HCT116 (cell line): ENCODE data around the gene DNAJC1. TPM values are rescaled to one million over a fixed set of nuclear protein-coding genes. Genes with fewer than 3 reads are reported as not detected.

Experiments
- ATAC-seq: fragments of 200-7000 bp; cut with Tn5 transposase; 2 replicates; pipeline ENCODE4 v1.9.1; 2020; ENCODE audit warnings: mild to moderate bottlenecking, moderate library complexity
- BruUV-seq: library from RNA; stranded (reverse); fragments of 400-500 nt; replicated peaks from 2 replicates; lab custom pipeline; 2021; lab: Mats Ljungman, UMichigan
- CTCF ChIA-PET: fragments of 300-600 bp; sonication (Branson Sonifier 250); formaldehyde crosslinking; loops from one replicate; lab custom pipeline; 2021; ENCODE audit warnings: antibody characterized with exemption; lab: Charles Lee
- POLR2A ChIA-PET: fragments of 300-600, 350-600 bp; sonication (Branson Sonifier 250); formaldehyde crosslinking; loops from one replicate; lab custom pipeline; 2021; ENCODE audit warnings: antibody characterized with exemption; lab: Charles Lee
- RAD21 ChIA-PET, 2 experiments: fragments of 300-600 bp; sonication (Branson Sonifier 250); formaldehyde crosslinking; loops; one replicate each; lab custom pipeline; 2023; ENCODE audit warnings: low total read pairs in 2 of 2; ENCODE audit not compliant: uncharacterized antibody in 2 of 2, unreplicated experiment in 2 of 2, low non-redundant PET in 1 of 2; lab: Charles Lee
- DNase-seq: peaks from one replicate; pipeline ENCODE4 v3.0.0-alpha.2; 2010; ENCODE audit warnings: low read depth, low spot score
- H2AFZ ChIP-seq: fragments of 200-600 bp; shearing (Covaris generic), sonication (generic); 2 replicates; pipeline ENCODE4 v1.6.1; 2017; ENCODE audit warnings: low read depth, mixed run types, mixed read lengths, antibody characterized with exemption, low read length; ENCODE audit not compliant: poor library complexity, severe bottlenecking
- H3K27ac ChIP-seq: 2 replicates; pipeline ENCODE4 v1.5.1; 2012; ENCODE audit warnings: low read depth, low read length
- H3K27me3 ChIP-seq: fragments of 200-600 bp; sonication (generic); 2 replicates; pipeline ENCODE4 v1.6.1; 2016; ENCODE audit warnings: mixed run types, low read length, mixed read lengths; ENCODE audit not compliant: insufficient read depth
- H3K36me3 ChIP-seq, 2 experiments: fragments of 200-500 bp in 1 of 2; fragments of 200-600 bp in 1 of 2; sonication (Bioruptor generic) in 1 of 2; sonication (generic) in 1 of 2; 2 replicates each; pipeline versions ENCODE4 v1.5.1 to v1.6.1; 2014 to 2016; ENCODE audit warnings: low read length in 2 of 2, inconsistent platforms in 1 of 2, mixed read lengths in 1 of 2, mixed run types in 1 of 2; ENCODE audit not compliant: insufficient read depth in 2 of 2, control insufficient read depth in 1 of 2
- H3K4me1 ChIP-seq, 2 experiments: fragments of 200-600 bp in 1 of 2; sonication (generic) in 1 of 2; 2 replicates each; pipeline versions ENCODE4 v1.5.1 to v1.6.1; 2012 to 2017; ENCODE audit warnings: low read length in 2 of 2, inconsistent platforms in 1 of 2, mild to moderate bottlenecking in 1 of 2, mixed read lengths in 1 of 2, mixed run types in 1 of 2, moderate library complexity in 1 of 2; ENCODE audit not compliant: insufficient read depth in 2 of 2, control insufficient read depth in 1 of 2
- H3K4me2 ChIP-seq: fragments of 200-600 bp; sonication (generic); 2 replicates; pipeline ENCODE4 v1.6.1; 2017; ENCODE audit warnings: mixed run types, low read length, mixed read lengths
- H3K4me3 ChIP-seq, 2 experiments: fragments of 200-600 bp in 1 of 2; sonication (generic) in 1 of 2; replicated peaks in 1 of 2; 2 replicates each; pipeline ENCODE4 v1.5.1; 2011 to 2016; ENCODE audit warnings: low read length in 2 of 2, control low read depth in 1 of 2, low read depth in 1 of 2, mild to moderate bottlenecking in 1 of 2, mixed read lengths in 1 of 2, mixed run types in 1 of 2
- H3K79me2 ChIP-seq: fragments of 200-600 bp; sonication (generic); 2 replicates; pipeline ENCODE4 v1.6.1; 2017; ENCODE audit warnings: mild to moderate bottlenecking, mixed run types, low read length, moderate library complexity, mixed read lengths; ENCODE audit not compliant: insufficient read depth
- H3K9ac ChIP-seq: fragments of 200-600 bp; sonication (generic); 2 replicates; pipeline ENCODE4 v1.6.1; 2016; ENCODE audit warnings: low read length, mixed read lengths
- H3K9me2 ChIP-seq: fragments of 200-600 bp; sonication (generic), shearing (Covaris generic); 2 replicates; pipeline ENCODE4 v1.6.1; 2017; ENCODE audit warnings: mixed run types, mild to moderate bottlenecking, moderate library complexity; ENCODE audit not compliant: insufficient read depth
- H3K9me3 ChIP-seq, 2 experiments: fragments of 200-500 bp in 1 of 2; fragments of 200-600 bp in 1 of 2; sonication (Bioruptor generic) in 1 of 2; sonication (generic) in 1 of 2; 2 replicates each; pipeline ENCODE4 v1.6.1; 2014 to 2017; ENCODE audit warnings: low read length in 2 of 2, mixed read lengths in 2 of 2, inconsistent platforms in 1 of 2, low read depth in 1 of 2, mild to moderate bottlenecking in 1 of 2, mixed run types in 1 of 2, moderate library complexity in 1 of 2; ENCODE audit not compliant: control insufficient read depth in 1 of 2, insufficient read depth in 1 of 2
- H4K20me1 ChIP-seq: fragments of 200-600 bp; sonication (generic), shearing (Covaris generic); 2 replicates; pipeline ENCODE4 v1.6.1; 2017; ENCODE audit warnings: mixed run types, mild to moderate bottlenecking, moderate library complexity; ENCODE audit not compliant: insufficient read depth
- ATF3 ChIP-seq: IDR thresholded peaks from 2 replicates; pipeline ENCODE4 v1.6.1; 2012
- CBX3 ChIP-seq: IDR thresholded peaks from 2 replicates; pipeline ENCODE4 v1.6.1; 2012; ENCODE audit warnings: low read depth
- CEBPB ChIP-seq: IDR thresholded peaks from 2 replicates; pipeline ENCODE4 v1.6.1; 2012; ENCODE audit warnings: low read depth
- EGR1 ChIP-seq: IDR thresholded peaks from 2 replicates; pipeline ENCODE4 v1.6.1; 2012; ENCODE audit warnings: low read depth
- ELF1 ChIP-seq: IDR thresholded peaks from 2 replicates; pipeline ENCODE4 v1.6.1; 2012; ENCODE audit warnings: low read depth, borderline replicate concordance
- EZH2 ChIP-seq: fragments of 200-600 bp; sonication (generic); IDR thresholded peaks from 2 replicates; pipeline ENCODE4 v1.6.1; 2017; ENCODE audit warnings: antibody characterized with exemption, mixed run types
- EZH2phosphoT487 ChIP-seq: fragments of 200-600 bp; IDR thresholded peaks from 2 replicates; pipeline ENCODE4 v1.6.1; 2018; ENCODE audit warnings: antibody characterized with exemption, borderline replicate concordance
- FOSL1 ChIP-seq: IDR thresholded peaks from 2 replicates; pipeline ENCODE4 v1.6.1; 2012; ENCODE audit warnings: low read depth
- POLR2AphosphoS5 ChIP-seq: IDR thresholded peaks from 2 replicates; pipeline ENCODE4 v1.6.1; 2011; ENCODE audit warnings: mild to moderate bottlenecking, low read depth, low read length, moderate library complexity
- RAD21 ChIP-seq: IDR thresholded peaks from 2 replicates; pipeline ENCODE4 v1.6.1; 2012; ENCODE audit warnings: low read depth, mild to moderate bottlenecking
- SIN3A ChIP-seq: IDR thresholded peaks from 2 replicates; pipeline ENCODE4 v1.6.1; 2012; ENCODE audit warnings: low read depth
- SRF ChIP-seq: IDR thresholded peaks from 2 replicates; pipeline ENCODE4 v1.6.1; 2012; ENCODE audit warnings: low read depth
- ZFX ChIP-seq: fragments of 450-650 bp; IDR thresholded peaks from 2 replicates; pipeline ENCODE4 v1.6.1; 2017
- ZNF274 ChIP-seq: fragments of 200-500 bp; sonication (Bioruptor generic); IDR thresholded peaks from 2 replicates; pipeline ENCODE4 v1.6.1; 2014; ENCODE audit warnings: mild to moderate bottlenecking, low read depth, low read length, inconsistent platforms
- intact Hi-C: fragments of 100-400 bp; cut with micrococcal nuclease; formaldehyde crosslinking; loops from 2 replicates; pipeline ENCODE4 v1.10.0; 2022
- total RNA-seq: library from RNA; stranded (reverse); gene quantifications from one replicate; pipeline ENCODE4 v1.2.1, GENCODE V29; 2021; ENCODE audit not compliant: unreplicated experiment
- TF ChIP-seq, protein P1 (sequence below): IDR thresholded peaks from 2 replicates; pipeline ENCODE4 v1.6.1; 2012; ENCODE audit warnings: low read depth
- TF ChIP-seq, protein P2 (sequence below), 3 experiments: fragments of 200-600 bp in 1 of 3; sonication (generic) in 1 of 3; IDR thresholded peaks in 2 of 3; conservative IDR thresholded peaks in 1 of 3; 2 replicates each; pipeline ENCODE4 v1.5.1; 2012 to 2017; ENCODE audit warnings: low read depth in 2 of 3, low read length in 2 of 3, antibody characterized with exemption in 1 of 3, borderline replicate concordance in 1 of 3, control low read depth in 1 of 3, mild to moderate bottlenecking in 1 of 3, mixed read lengths in 1 of 3, mixed run types in 1 of 3, moderate library complexity in 1 of 3; ENCODE audit not compliant: insufficient read depth in 1 of 3
- TF ChIP-seq, protein P3 (sequence below): IDR thresholded peaks from 2 replicates; pipeline ENCODE4 v1.6.1; 2012
- TF ChIP-seq, protein P4 (sequence below): IDR thresholded peaks from 2 replicates; pipeline ENCODE4 v1.6.1; 2011; ENCODE audit warnings: mild to moderate bottlenecking, low read length, moderate library complexity; ENCODE audit not compliant: insufficient replicate concordance; ENCODE audit errors: extremely low read depth

Gene DNAJC1
- total RNA-seq, 1 experiment from 2014 or later: 17.9 TPM

DNA sequence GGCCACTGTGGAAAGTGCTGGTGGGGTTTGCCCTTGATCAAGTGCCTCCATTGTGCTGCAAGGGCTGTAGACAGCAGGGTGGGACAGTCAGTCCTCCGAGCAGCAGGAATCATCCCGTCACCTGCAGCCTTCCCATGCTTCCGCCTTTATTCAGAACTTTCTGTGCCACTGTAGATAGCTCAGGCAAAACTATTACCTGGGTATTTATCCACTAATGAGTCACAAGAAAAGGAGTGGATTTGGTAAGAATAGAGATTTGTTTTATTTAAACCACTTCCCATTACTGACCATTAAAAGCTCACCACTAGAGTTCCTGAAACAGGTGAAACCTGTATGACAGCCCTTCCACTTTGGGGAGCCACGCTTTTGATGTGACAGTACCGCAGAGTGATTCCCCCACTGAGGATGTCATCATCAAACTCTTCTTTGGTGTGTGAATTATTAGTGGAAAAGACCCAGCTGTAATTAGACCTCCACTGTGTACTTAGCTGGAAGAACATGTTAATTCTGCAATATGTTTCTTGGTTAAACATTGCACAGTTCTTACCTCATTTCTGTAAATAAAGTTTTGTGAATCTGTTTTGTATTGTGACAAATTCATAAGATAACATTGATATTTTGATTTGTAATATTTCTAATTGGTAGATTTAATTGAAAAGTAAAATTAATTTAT lies 260.7 kb downstream of the DNAJC1 start:
- no peak for TF ChIP-seq FOSL1
- no peak for TF ChIP-seq CBX3
- TF ChIP-seq, protein P1, sequence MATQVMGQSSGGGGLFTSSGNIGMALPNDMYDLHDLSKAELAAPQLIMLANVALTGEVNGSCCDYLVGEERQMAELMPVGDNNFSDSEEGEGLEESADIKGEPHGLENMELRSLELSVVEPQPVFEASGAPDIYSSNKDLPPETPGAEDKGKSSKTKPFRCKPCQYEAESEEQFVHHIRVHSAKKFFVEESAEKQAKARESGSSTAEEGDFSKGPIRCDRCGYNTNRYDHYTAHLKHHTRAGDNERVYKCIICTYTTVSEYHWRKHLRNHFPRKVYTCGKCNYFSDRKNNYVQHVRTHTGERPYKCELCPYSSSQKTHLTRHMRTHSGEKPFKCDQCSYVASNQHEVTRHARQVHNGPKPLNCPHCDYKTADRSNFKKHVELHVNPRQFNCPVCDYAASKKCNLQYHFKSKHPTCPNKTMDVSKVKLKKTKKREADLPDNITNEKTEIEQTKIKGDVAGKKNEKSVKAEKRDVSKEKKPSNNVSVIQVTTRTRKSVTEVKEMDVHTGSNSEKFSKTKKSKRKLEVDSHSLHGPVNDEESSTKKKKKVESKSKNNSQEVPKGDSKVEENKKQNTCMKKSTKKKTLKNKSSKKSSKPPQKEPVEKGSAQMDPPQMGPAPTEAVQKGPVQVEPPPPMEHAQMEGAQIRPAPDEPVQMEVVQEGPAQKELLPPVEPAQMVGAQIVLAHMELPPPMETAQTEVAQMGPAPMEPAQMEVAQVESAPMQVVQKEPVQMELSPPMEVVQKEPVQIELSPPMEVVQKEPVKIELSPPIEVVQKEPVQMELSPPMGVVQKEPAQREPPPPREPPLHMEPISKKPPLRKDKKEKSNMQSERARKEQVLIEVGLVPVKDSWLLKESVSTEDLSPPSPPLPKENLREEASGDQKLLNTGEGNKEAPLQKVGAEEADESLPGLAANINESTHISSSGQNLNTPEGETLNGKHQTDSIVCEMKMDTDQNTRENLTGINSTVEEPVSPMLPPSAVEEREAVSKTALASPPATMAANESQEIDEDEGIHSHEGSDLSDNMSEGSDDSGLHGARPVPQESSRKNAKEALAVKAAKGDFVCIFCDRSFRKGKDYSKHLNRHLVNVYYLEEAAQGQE: no peak
- TF ChIP-seq CEBPB: no peak
- TF ChIP-seq ATF3: no peak
- TF ChIP-seq EGR1: no peak
- TF ChIP-seq, protein P2, sequence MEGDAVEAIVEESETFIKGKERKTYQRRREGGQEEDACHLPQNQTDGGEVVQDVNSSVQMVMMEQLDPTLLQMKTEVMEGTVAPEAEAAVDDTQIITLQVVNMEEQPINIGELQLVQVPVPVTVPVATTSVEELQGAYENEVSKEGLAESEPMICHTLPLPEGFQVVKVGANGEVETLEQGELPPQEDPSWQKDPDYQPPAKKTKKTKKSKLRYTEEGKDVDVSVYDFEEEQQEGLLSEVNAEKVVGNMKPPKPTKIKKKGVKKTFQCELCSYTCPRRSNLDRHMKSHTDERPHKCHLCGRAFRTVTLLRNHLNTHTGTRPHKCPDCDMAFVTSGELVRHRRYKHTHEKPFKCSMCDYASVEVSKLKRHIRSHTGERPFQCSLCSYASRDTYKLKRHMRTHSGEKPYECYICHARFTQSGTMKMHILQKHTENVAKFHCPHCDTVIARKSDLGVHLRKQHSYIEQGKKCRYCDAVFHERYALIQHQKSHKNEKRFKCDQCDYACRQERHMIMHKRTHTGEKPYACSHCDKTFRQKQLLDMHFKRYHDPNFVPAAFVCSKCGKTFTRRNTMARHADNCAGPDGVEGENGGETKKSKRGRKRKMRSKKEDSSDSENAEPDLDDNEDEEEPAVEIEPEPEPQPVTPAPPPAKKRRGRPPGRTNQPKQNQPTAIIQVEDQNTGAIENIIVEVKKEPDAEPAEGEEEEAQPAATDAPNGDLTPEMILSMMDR (IDR thresholded peaks at IDR 0.05 in 2 of 3, conservative IDR thresholded peaks at IDR 0.05 in 1 of 3; ENCODE audit: borderline replicate concordance in 1 of 3, insufficient read depth in 1 of 3, low read depth in 2 of 3, low read length in 2 of 3): no peak
- no peak for TF ChIP-seq ZFX
- TF ChIP-seq, protein P3, sequence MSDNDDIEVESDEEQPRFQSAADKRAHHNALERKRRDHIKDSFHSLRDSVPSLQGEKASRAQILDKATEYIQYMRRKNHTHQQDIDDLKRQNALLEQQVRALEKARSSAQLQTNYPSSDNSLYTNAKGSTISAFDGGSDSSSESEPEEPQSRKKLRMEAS: no peak
- TF ChIP-seq ELF1: no peak
- TF ChIP-seq POLR2AphosphoS5: no peak
- TF ChIP-seq, protein P4, sequence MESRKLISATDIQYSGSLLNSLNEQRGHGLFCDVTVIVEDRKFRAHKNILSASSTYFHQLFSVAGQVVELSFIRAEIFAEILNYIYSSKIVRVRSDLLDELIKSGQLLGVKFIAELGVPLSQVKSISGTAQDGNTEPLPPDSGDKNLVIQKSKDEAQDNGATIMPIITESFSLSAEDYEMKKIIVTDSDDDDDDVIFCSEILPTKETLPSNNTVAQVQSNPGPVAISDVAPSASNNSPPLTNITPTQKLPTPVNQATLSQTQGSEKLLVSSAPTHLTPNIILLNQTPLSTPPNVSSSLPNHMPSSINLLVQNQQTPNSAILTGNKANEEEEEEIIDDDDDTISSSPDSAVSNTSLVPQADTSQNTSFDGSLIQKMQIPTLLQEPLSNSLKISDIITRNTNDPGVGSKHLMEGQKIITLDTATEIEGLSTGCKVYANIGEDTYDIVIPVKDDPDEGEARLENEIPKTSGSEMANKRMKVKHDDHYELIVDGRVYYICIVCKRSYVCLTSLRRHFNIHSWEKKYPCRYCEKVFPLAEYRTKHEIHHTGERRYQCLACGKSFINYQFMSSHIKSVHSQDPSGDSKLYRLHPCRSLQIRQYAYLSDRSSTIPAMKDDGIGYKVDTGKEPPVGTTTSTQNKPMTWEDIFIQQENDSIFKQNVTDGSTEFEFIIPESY: no peak
- TF ChIP-seq RAD21: no peak
- no peak for TF ChIP-seq EZH2
- TF ChIP-seq SRF: no peak
- no peak for TF ChIP-seq ZNF274
- TF ChIP-seq EZH2phosphoT487: no peak
- no peak for TF ChIP-seq SIN3A
- CTCF ChIA-PET: no interaction called here
- H2AFZ ChIP-seq: no peak overlapping the region
- H4K20me1 ChIP-seq: no peaks in the 10 kb centered on the region
- H3K4me3 ChIP-seq: no peak overlapping the region
- H3K9ac ChIP-seq: no peak overlapping the region
- BruUV-seq: no TSS peak
- H3K9me2 ChIP-seq: no peaks in the 10 kb centered on the region
- ATAC-seq (no peak), DNase-seq (no peak)
- H3K79me2 ChIP-seq: no peaks in the 10 kb centered on the region
- POLR2A ChIA-PET: no interaction called here
- no peak overlapping the region for H3K4me2 ChIP-seq
- intact Hi-C loops: no loop called here
- H3K36me3 ChIP-seq: peaks cover 11 to 29% of the 10 kb centered on the region in 2 experiments; a peak in 2 of 4 replicates
- RAD21 ChIA-PET: no interaction called here
- no peak overlapping the region for H3K27ac ChIP-seq
- H3K4me1 ChIP-seq: no peaks in the 10 kb centered on the region
- no peaks in the 10 kb centered on the region for H3K27me3 ChIP-seq
- no peaks in the 10 kb centered on the region for H3K9me3 ChIP-seq
